Type B pancreatic cell (in vitro differentiated cells): ENCODE data around the gene OPN1SW. TPM values are rescaled to one million over a fixed set of nuclear protein-coding genes. Genes with fewer than 3 reads are reported as not detected.

Experiments used
- DNase-seq: peaks from one replicate; pipeline ENCODE4 v3.0.0; 2021; ENCODE audit warnings: mixed read lengths; ENCODE audit not compliant: unreplicated experiment; ENCODE audit errors: extremely low spot score
- H3K27ac Mint-ChIP-seq: 2 replicates; pipeline ENCODE4 v1.8.0; 2021; ENCODE audit warnings: mild to moderate bottlenecking, mixed read lengths
- H3K27me3 Mint-ChIP-seq: 2 replicates; pipeline ENCODE4 v1.8.0; 2021; ENCODE audit warnings: mixed read lengths
- H3K36me3 Mint-ChIP-seq: 2 replicates; pipeline ENCODE4 v1.8.0; 2021; ENCODE audit warnings: mixed read lengths
- H3K4me1 Mint-ChIP-seq: one replicate; pipeline ENCODE4 v1.8.0; 2021; ENCODE audit warnings: mixed read lengths; ENCODE audit not compliant: unreplicated experiment
- H3K4me3 Mint-ChIP-seq: 2 replicates; pipeline ENCODE4 v1.8.0; 2021; ENCODE audit warnings: mild to moderate bottlenecking, mixed read lengths
- H3K9me3 Mint-ChIP-seq: 2 replicates; pipeline ENCODE4 v1.8.0; 2021; ENCODE audit warnings: mixed read lengths
- CTCF ChIP-seq: fragments of 200-600 bp; sonication (generic); conservative IDR thresholded peaks from 2 replicates; pipeline ENCODE4 v1.5.0; 2021; ENCODE audit warnings: antibody characterized with exemption, mild to moderate bottlenecking
- total RNA-seq: library from RNA; stranded (reverse); gene quantifications from 2 replicates; pipeline ENCODE4 v1.2.1, GENCODE V29; 2021; ENCODE audit warnings: low replicate concordance

The OPN1SW gene
- total RNA-seq, 1 donor from 2014 or later, result not detected

GRCh38 chr7:128745706-128746105 is 29.9 kb downstream of the OPN1SW start:
- Mint-ChIP-seq H3K4me3 (no peak overlapping the region), H3K27me3 (no peaks in the 10 kb centered on the region), H3K9me3 (peaks cover 4% of the 10 kb centered on the region), H3K36me3 (peaks cover 38% of the 10 kb centered on the region), H3K4me1 (peaks cover 30% of the 10 kb centered on the region), H3K27ac (no peak overlapping the region)
- no peak for TF ChIP-seq CTCF
- no peak for DNase-seq

- no peak overlapping the region for H3K27ac Mint-ChIP-seq
- H3K27me3 Mint-ChIP-seq, result no peaks in the 10 kb centered on the region
- H3K9me3 Mint-ChIP-seq, result peaks cover 4% of the 10 kb centered on the region
- H3K4me1 Mint-ChIP-seq, result peaks cover 30% of the 10 kb centered on the region
- DNase-seq, result no peak
- no peak for TF ChIP-seq CTCF
- H3K4me3 Mint-ChIP-seq, result peak overlapping the region; percentile 18
- H3K36me3 Mint-ChIP-seq, result peaks cover 29% of the 10 kb centered on the region
These were observed 31.2 kb downstream of the OPN1SW start for GRCh38 chr7:128744366-128744905.

- no peak for TF ChIP-seq CTCF
- H3K4me1 Mint-ChIP-seq, result peaks cover 34% of the 10 kb centered on the region
- no peak for DNase-seq
- H3K27ac Mint-ChIP-seq, result no peak overlapping the region
- no peak overlapping the region for H3K4me3 Mint-ChIP-seq
- H3K9me3 Mint-ChIP-seq, result peaks cover 4% of the 10 kb centered on the region
- no peaks in the 10 kb centered on the region for H3K27me3 Mint-ChIP-seq
- peaks cover 20% of the 10 kb centered on the region for H3K36me3 Mint-ChIP-seq
These were observed 32.4 kb downstream of the OPN1SW start for GRCh38 chr7:128743112-128743772.

GRCh38 chr7:128742206-128742605 is 33.4 kb downstream of the OPN1SW start:
- no peaks in the 10 kb centered on the region for H3K27me3 Mint-ChIP-seq
- peaks cover 31% of the 10 kb centered on the region for H3K4me1 Mint-ChIP-seq
- no peak for TF ChIP-seq CTCF
- H3K9me3 Mint-ChIP-seq, result peaks cover 4% of the 10 kb centered on the region
- peak overlapping the region; percentile 13 for H3K27ac Mint-ChIP-seq
- H3K4me3 Mint-ChIP-seq, result peak overlapping the region; percentile 70
- peaks cover 15% of the 10 kb centered on the region for H3K36me3 Mint-ChIP-seq
- DNase-seq, result no peak

GRCh38 chr7:128741491-128741890 is 34.1 kb downstream of the OPN1SW start:
- H3K9me3 Mint-ChIP-seq, result peaks cover 4% of the 10 kb centered on the region
- no peaks in the 10 kb centered on the region for H3K27me3 Mint-ChIP-seq
- DNase-seq, result no peak
- H3K4me1 Mint-ChIP-seq, result peaks cover 29% of the 10 kb centered on the region
- H3K36me3 Mint-ChIP-seq, result peaks cover 13% of the 10 kb centered on the region
- peak overlapping the region; percentile 14 for H3K4me3 Mint-ChIP-seq
- peak overlapping the region; percentile 57 for H3K27ac Mint-ChIP-seq
- no peak for TF ChIP-seq CTCF
